NCI-H82 treated with DMSO at 0.1 percent for 48 hours (cell line): Measurements from ENCODE around the gene SEPTIN7.

Experiments used
- DNase-seq: peaks from one replicate; lab custom pipeline; 2025; ENCODE audit not compliant: unreplicated experiment; lab: John Stamatoyannopoulos, UW

SEPTIN7 gene

GRCh38 chr7:35785250-35785649 is 15.6 kb upstream of the SEPTIN7 start:
- no peak for DNase-seq

GRCh38 chr7:35787925-35788324 is 12.9 kb upstream of the SEPTIN7 start:
- DNase-seq, result no peak

GRCh38 chr7:35792472-35792871 is 8.4 kb upstream of the SEPTIN7 start:
- no peak for DNase-seq

DNA sequence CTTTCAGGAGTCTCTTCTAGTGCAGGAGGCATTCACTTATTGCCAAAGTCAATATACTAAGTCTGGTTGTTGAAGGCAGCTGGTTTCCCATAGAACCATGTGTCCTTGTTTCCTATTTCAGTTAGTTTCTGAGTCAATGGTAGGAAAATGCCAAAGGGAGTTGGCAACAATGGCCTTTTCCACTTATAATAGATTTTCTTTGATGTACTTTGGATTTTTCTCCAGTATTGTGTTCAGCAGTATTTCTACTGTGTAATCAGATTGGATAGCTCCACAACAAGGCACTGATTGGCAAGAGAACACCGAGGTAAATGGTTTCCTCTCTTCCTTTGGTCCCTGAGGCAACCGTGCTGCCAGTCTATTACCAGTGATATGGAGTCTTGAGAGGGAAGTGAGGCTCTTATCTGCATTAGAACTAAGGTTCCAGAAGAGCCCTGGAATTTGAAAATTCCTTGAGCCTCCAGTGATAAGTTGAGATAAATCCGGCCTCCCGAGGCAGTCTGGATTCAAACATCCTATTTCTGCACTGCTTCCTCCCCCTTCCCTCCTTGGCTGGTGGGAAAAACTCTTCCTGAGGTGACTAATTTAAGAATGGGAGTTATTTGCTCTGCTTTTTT is 7.9 kb upstream of the SEPTIN7 start:
- DNase-seq, result no peak

GRCh38 chr7:35797311-35797710 is 3.5 kb upstream of the SEPTIN7 start:
- DNase-seq, result no peak

GRCh38 chr7:35799846-35800717 is 775 bp upstream of the SEPTIN7 start:
- peak; percentile 92 for DNase-seq

DNA sequence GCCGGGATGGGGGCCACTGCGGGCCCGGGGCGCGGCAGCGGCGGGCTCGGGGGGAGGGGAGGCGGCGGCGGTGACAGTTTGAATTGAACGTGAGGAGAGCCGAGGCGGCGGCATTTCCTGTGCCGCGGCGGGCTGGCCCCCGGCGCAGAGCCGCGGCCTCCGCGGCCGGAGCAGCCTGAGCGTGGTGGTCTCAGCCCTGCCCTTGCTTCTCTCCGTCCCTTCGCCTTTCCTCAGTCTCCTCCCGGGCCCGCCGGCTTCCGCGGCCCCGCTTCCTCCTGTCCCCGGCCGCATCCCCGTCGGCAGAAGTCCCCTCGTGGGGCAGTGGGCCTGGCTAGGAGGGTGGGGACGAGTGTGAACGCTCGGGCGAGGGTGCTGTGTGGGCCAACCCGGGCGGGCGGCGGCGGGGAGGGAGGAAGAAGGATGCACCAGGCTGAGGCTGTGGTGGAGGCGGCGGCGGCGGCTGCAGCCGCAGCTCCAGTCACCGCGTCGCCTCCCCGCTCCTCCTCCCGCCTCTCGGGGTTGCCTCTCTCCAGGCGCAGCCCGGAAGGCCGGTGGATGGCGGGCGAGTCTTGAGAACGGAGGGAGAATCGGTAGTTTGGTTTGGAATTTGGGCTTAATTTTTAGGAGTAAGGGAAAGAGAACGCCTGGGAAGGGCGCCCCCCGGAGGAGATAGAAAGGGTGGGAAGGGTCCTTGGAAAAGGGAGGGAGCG is 690 bp downstream of the SEPTIN7 start:
- peak; percentile 44 for DNase-seq

- DNase-seq, result no peak
These were observed 1.2 kb downstream of the SEPTIN7 start for GRCh38 chr7:35802102-35802466.

DNA sequence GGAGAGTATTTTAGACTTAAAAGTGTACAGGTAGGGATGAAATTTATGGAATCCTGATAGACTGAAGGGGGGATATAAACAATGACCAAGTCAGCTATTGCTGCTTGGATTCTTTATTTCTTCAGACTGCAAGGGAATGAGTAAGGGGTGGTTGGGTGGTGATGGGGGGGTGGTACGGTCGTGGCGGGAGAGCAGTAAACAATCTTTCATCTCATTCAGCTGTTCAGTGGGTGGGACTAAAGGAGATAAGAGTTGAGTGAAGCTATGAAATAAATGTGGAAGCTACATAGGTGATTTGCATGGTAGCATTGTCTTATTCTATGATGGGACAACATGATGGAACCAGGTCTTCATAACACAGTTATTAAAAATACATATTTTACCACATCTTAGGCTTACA is 1.8 kb downstream of the SEPTIN7 start:
- peak; percentile 7 for DNase-seq

DNA sequence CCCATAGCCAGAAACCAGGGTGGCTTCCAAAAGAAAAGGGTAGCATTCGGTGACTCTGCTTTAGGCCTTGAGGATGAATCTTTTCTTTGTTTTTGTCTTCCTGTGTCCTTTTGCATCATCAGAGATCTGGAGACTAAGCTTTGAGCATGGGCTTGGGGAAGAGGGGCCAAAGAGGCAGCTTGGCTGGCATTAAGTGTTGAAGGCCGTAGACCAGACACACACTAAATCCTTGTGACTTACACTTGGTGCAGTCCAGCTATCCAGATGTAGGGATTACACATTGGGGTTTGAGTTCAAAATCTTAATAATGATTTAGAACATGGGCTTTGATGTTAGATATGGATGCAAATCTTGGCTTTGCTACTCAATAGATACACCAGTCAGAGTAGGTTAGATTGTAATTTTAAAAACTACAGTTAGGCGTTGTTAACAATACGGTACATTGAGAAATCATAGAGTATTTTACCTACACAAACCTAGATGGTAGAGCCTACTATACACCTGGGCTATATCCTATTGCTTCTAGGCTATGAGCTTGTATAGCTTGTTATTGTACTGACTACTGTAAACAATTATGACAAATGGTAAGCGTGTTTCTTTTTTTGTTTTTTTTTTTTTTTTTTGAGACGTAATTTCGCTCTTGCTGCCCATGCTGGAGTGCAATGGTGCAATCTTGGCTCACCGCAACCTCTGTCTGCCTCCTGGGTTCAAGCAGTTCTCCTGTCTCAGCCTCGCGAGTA is 3.5 kb downstream of the SEPTIN7 start:
- no peak for DNase-seq

DNA sequence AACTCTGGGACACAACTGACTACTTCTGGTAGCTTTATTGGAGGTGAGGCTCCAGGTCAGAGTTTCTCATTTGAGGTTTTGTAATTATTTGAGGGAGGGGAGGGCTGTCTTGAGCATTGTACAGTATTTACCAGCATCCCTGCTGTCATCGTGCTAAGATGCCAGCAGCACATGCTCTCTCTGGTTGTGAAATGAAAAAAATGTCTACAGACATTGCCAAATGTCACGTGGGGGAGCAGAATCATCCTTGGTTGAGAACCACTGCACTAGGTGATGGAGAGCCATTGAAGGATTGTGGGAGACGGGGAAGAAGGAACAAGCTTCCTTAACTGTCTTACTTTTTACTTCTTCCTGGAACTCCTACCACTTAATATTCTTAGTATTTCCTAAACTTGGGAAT is 5.0 kb downstream of the SEPTIN7 start:
- no peak for DNase-seq

- DNase-seq, result no peak
These were observed 15.7 kb downstream of the SEPTIN7 start for GRCh38 chr7:35816514-35816913.

DNA sequence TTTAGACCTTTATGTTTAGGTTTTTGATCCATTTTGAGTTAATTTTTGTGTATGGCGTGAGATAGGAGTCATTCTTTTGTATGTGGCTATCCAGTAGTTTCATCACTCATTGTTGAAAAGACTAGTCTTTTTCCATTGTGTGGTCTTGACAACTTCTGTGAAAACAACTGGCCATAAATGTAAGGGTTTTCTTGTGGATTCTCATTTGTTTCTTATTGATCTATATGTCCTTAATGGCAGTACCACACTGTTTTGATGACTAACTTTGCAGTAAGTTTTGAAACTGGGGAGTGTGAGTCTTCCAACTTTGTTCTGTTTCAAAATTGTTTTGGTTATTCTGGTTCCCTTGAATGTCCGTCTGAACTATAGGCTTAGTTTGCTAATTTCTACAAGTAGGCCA is 16.3 kb downstream of the SEPTIN7 start:
- DNase-seq, result no peak

DNA sequence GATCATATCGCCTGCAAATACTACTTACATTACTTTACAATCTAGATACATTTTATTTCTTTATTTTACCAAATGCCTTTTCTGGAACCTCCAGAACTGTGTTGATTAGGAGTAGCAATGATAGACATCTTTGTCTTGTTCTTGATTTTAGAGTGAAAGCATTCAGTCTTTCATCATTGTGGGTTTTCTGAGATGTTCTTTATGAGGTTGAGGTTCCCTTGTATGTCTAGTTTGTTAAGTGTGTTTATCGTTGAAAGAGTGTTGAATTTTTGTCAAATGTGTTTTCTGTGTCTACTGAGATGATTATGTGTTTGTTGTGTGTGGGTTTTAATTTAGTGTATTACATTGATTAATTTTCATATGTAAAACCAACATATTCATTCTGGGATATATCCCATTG is 17.1 kb downstream of the SEPTIN7 start:
- DNase-seq, result no peak

GRCh38 chr7:35818513-35818912 is 17.7 kb downstream of the SEPTIN7 start:
- no peak for DNase-seq

GRCh38 chr7:35819310-35819709 is 18.5 kb downstream of the SEPTIN7 start:
- no peak for DNase-seq

DNA sequence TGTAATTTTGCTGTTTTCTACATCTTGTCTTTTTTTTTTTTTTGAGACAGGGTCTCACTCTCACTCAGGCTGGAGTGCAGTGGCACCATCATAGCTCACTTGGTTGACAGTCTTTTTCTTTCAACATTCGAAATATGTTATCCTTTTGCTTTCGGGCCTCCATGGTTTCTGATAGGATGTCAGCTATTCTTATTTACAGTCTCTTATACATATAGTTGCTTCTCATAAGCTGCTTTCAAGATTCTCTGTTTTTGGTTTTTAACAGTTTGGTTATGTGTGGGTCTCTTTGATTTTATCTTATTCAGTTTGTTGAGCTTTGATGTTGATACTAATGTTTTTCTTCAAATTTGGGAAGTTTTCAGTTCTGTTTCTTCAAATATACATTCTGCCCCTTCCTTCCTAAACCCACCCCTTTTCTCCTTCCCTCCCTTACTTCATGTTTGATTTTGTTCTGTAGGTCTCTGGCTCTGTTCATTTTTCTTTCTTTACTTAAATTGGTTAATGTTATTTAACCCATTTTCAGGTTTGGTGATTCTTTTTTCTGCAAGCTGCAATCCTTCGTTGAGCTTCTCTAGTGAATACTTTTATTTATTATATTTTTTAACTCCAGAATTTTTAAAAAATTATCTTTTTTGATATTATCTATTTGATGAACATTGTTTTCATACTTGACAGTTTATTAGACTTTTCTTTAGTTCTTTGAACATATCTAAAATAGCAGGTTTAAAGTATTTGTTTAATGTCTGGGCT is 19.3 kb downstream of the SEPTIN7 start:
- no peak for DNase-seq

DNA sequence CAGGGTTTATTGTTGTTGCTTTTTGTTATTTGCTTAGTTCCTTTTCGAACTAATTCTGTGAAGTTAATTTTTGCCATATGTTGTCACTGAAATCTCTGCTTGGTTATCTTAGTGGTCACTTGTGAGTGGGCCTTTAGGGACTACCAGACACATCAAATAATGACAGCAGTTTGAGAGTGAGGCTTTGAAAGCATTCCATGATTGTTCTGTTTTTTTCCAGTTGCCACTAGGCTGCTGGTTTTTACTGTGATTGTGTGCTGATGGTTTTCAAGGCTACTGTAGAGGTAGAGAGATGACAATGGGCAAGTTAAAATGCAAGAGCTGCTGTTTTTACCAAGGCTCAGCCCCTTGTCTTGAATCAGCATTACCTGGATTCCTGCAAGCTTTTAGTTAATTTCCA is 20.0 kb downstream of the SEPTIN7 start:
- no peak for DNase-seq

DNA sequence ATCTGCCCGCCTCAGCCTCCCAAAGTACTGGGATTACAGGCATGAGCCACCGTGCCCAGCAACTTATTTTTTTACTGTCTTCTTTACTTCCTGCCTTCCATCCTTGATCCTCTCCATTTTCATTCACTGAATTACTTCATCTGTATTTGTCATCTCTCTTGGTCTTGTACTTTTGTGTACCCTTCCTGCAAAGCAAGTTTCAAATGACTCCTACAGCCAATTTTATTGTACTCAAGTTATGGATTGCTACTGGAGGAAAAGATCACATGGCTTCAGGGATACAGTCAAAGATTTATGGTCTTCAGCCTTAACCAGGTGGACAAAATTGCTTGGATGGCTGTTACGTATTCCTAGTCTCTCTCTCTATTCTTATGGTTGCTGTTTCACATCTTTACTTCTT is 22.6 kb downstream of the SEPTIN7 start:
- DNase-seq, result no peak

DNA sequence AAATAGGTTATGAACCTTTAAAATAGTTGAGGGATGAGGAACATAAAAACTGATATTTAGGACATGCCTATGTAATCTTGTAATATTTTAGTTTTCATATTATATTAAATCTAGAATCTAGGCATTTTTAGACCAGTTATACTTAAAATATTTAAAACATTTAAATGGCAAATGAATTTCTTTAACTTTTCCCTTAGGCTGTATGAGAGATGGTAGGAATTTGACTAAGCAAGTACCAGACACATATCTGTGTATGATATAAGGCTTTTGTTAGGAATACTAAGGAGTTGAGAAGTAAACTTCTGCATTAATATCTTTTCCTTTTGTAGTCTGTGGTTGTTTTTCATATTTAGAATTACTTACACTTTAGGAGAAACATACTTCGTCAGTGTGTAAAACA is 25.1 kb downstream of the SEPTIN7 start:
- DNase-seq, result no peak

DNA sequence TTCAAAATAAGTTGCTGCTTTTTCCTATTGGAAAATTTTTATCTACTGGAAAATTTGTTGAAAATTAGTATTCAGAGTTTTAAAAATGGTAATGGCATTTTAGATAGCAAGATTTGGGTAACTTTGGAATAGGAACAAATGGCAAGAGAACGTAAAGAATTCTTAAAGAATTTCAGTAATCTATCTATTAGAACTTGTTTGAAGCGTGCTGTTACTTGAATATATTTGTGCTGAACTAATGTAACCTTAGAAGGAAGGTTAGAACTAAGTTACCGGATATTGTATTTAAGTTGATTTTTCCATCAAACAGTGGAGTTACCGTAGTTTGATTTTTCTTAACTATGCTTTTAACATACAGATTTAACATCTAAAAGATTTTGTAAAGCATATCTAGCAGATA is 25.9 kb downstream of the SEPTIN7 start:
- no peak for DNase-seq
